SU-DHL-6 (cell line): ENCODE data around the gene POLR2H.

ENCODE experiments used
- H2AFZ ChIP-seq: fragments of 200-600 bp; sonication (generic); 2 replicates; pipeline ENCODE4 v1.6.1; 2014; ENCODE audit warnings: low read depth, mild to moderate bottlenecking, moderate library complexity, mixed read lengths, antibody characterized with exemption, low read length; ENCODE audit not compliant: severe bottlenecking
- H3F3A ChIP-seq: fragments of 200-600 bp; shearing (Covaris generic); 2 replicates; pipeline ENCODE4 v1.6.0; 2016; ENCODE audit warnings: antibody characterized with exemption, mild to moderate bottlenecking; ENCODE audit not compliant: insufficient read depth
- H3K27ac ChIP-seq: fragments of 200-600 bp; sonication (generic); 2 replicates; pipeline ENCODE4 v1.5.1; 2016; ENCODE audit warnings: low read depth, mild to moderate bottlenecking, low read length, moderate library complexity, mixed read lengths
- H3K27me3 ChIP-seq: fragments of 200-600 bp; sonication (generic), shearing (Covaris generic); 2 replicates; pipeline ENCODE4 v1.6.0; 2014; ENCODE audit warnings: mild to moderate bottlenecking, low read length
- H3K36me3 ChIP-seq: fragments of 200-600 bp; sonication (generic); 2 replicates; pipeline ENCODE4 v1.6.1; 2014; ENCODE audit warnings: mild to moderate bottlenecking, low read length, mixed read lengths
- H3K4me2 ChIP-seq: fragments of 300-600, 200-600 bp; shearing (Covaris generic), sonication (generic); 2 replicates; pipeline ENCODE4 v1.6.0; 2014; ENCODE audit warnings: low read length, low read depth, mild to moderate bottlenecking; ENCODE audit not compliant: poor library complexity, severe bottlenecking
- H3K4me3 ChIP-seq: fragments of 200-600 bp; sonication (generic); 2 replicates; pipeline ENCODE4 v1.5.1; 2014; ENCODE audit warnings: antibody characterized with exemption, low read length, mild to moderate bottlenecking, mixed read lengths; ENCODE audit not compliant: insufficient read depth, poor library complexity, severe bottlenecking
- H3K79me2 ChIP-seq: fragments of 200-600 bp; sonication (generic); 2 replicates; pipeline ENCODE4 v1.6.1; 2014; ENCODE audit warnings: mild to moderate bottlenecking, low read length, moderate library complexity; ENCODE audit not compliant: insufficient read depth
- H3K9ac ChIP-seq: fragments of 200-600 bp; sonication (generic); 2 replicates; pipeline ENCODE4 v1.7.0; 2014; ENCODE audit warnings: mild to moderate bottlenecking, low read length
- H3K9me2 ChIP-seq: fragments of 200-600 bp; sonication (generic); replicated peaks from 2 replicates; pipeline ENCODE4 v1.6.1; 2014; ENCODE audit warnings: low read length; ENCODE audit not compliant: insufficient read depth
- H3K9me3 ChIP-seq: fragments of 200-600 bp; sonication (generic); 2 replicates; pipeline ENCODE4 v1.6.1; 2014; ENCODE audit warnings: low read length, mixed read lengths; ENCODE audit not compliant: insufficient read depth
- H4K20me1 ChIP-seq: fragments of 200-600 bp; sonication (generic); 2 replicates; pipeline ENCODE4 v1.6.1; 2014; ENCODE audit warnings: low read depth, mild to moderate bottlenecking, antibody characterized with exemption, low read length, moderate library complexity, mixed read lengths
- CTCF ChIP-seq: fragments of 200-600 bp; sonication (generic); IDR thresholded peaks from one replicate; pipeline ENCODE4 v1.5.1; 2017; ENCODE audit warnings: antibody characterized with exemption, mild to moderate bottlenecking, low read length, moderate library complexity; ENCODE audit not compliant: insufficient read depth, poor library complexity, severe bottlenecking
- EZH2phosphoT487 ChIP-seq: fragments of 200-600 bp; sonication (generic), shearing (Covaris generic); conservative IDR thresholded peaks from 2 replicates; pipeline ENCODE4 v1.6.1; 2018; ENCODE audit warnings: mild to moderate bottlenecking, antibody characterized with exemption, low read length, moderate library complexity, mixed read lengths

POLR2H gene

GRCh38 chr3:184379358-184380184, 18.1 kb downstream of the POLR2H start, which contains the start of gene CHRD:
CHRD (plus strand) TSS chr3:184380054; CDS start chr3:184380319, 265 bp downstream.
- Histone ChIP-seq H3K9ac (no peak within 1 kb of the TSS), H3K9me3 (no peaks in the 10 kb centered on the region), H4K20me1 (no peaks in the 10 kb centered on the region), H3K79me2 (no peaks in the 10 kb centered on the region), H3K9me2 (no peaks in the 10 kb centered on the region), H3K36me3 (no peaks in the 10 kb centered on the region), H2AFZ (no peak within 1 kb of the TSS), H3K27ac (no peak within 1 kb of the TSS), H3K27me3 (no peaks in the 10 kb centered on the region), H3F3A (no peaks in the 10 kb centered on the region), H3K4me3 (no peak within 1 kb of the TSS), H3K4me2 (no peak within 1 kb of the TSS)
- no peak for TF ChIP-seq CTCF
- TF ChIP-seq EZH2phosphoT487, result no peak

- Histone ChIP-seq H3K36me3 (no peaks in the 10 kb centered on the region), H3F3A (no peaks in the 10 kb centered on the region), H3K9me2 (no peaks in the 10 kb centered on the region), H3K27me3 (no peaks in the 10 kb centered on the region), H3K9ac (no peak overlapping the region), H3K4me3 (no peak overlapping the region), H3K9me3 (no peaks in the 10 kb centered on the region), H4K20me1 (no peaks in the 10 kb centered on the region), H3K4me2 (no peak overlapping the region), H2AFZ (no peak overlapping the region), H3K27ac (no peak overlapping the region), H3K79me2 (no peaks in the 10 kb centered on the region)
- TF ChIP-seq CTCF (no peak), EZH2phosphoT487 (no peak)
Measured at GRCh38 chr3:184380185-184380626, 18.7 kb downstream of the POLR2H start.

- Histone ChIP-seq H2AFZ (no peak overlapping the region), H3K9me3 (no peaks in the 10 kb centered on the region), H3K9me2 (no peaks in the 10 kb centered on the region), H3F3A (no peaks in the 10 kb centered on the region), H3K36me3 (no peaks in the 10 kb centered on the region), H3K27ac (no peak overlapping the region), H3K4me3 (no peak overlapping the region), H3K79me2 (no peaks in the 10 kb centered on the region), H4K20me1 (no peaks in the 10 kb centered on the region), H3K27me3 (no peaks in the 10 kb centered on the region), H3K9ac (no peak overlapping the region), H3K4me2 (no peak overlapping the region)
- no peak for TF ChIP-seq CTCF
- TF ChIP-seq EZH2phosphoT487, result no peak
Measured at GRCh38 chr3:184380627-184381260, 19.2 kb downstream of the POLR2H start.
